ENCODE results near the gene OR5H2. TPM values are rescaled to one million over a fixed set of nuclear protein-coding genes. Genes with fewer than 3 reads are reported as not detected.
A peak's percentile ranks its signal among the peaks of the same experiment; 100 is the strongest.

OR5H2 gene
- total RNA-seq, 4 donors from 2014 or later: not detected

DNA sequence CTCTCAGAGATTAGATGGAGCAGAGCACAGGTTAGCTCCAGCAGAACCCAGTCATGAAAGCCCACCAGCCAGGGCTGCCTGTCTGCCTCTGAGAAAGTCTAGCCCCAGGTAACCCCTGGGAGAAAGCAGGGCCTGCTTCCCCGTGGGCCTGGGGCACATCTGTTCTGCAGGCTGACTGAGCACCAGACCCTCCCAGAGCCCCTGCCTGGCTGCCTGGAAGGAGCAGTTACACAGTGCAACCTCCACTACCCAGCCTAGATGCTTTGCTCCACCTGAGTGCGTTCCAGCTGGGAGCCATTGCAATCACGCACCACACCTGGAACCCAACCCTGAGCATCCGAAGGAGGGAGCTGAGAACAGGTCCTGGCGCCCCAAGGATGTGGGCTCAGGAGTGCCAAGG, 46.6 kb downstream of the OR5H2 start:
- no peak overlapping the region for H3K4me3 ChIP-seq
- no peak for DNase-seq (ENCODE audit: low spot score in 2 of 2)
- no peaks in the 10 kb centered on the region for H3K4me1 ChIP-seq
- no peak overlapping the region for H3K27ac ChIP-seq
- H3K36me3 ChIP-seq: no peaks in the 10 kb centered on the region
- no CpG with 5 or more reads among the region's 5 CpGs for WGBS
- H3K9me3 ChIP-seq: no peaks in the 10 kb centered on the region
- H3K27me3 ChIP-seq: peaks cover 4% of the 10 kb centered on the region
- TF ChIP-seq EP300 (IDR thresholded peaks at IDR 0.05) (no peak), POLR2A (IDR thresholded peaks at IDR 0.05) (no peak), POLR2AphosphoS5 (IDR thresholded peaks at IDR 0.05) (no peak)
- TF ChIP-seq, protein P1, sequence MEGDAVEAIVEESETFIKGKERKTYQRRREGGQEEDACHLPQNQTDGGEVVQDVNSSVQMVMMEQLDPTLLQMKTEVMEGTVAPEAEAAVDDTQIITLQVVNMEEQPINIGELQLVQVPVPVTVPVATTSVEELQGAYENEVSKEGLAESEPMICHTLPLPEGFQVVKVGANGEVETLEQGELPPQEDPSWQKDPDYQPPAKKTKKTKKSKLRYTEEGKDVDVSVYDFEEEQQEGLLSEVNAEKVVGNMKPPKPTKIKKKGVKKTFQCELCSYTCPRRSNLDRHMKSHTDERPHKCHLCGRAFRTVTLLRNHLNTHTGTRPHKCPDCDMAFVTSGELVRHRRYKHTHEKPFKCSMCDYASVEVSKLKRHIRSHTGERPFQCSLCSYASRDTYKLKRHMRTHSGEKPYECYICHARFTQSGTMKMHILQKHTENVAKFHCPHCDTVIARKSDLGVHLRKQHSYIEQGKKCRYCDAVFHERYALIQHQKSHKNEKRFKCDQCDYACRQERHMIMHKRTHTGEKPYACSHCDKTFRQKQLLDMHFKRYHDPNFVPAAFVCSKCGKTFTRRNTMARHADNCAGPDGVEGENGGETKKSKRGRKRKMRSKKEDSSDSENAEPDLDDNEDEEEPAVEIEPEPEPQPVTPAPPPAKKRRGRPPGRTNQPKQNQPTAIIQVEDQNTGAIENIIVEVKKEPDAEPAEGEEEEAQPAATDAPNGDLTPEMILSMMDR (IDR thresholded peaks at IDR 0.05): no peak

DNA sequence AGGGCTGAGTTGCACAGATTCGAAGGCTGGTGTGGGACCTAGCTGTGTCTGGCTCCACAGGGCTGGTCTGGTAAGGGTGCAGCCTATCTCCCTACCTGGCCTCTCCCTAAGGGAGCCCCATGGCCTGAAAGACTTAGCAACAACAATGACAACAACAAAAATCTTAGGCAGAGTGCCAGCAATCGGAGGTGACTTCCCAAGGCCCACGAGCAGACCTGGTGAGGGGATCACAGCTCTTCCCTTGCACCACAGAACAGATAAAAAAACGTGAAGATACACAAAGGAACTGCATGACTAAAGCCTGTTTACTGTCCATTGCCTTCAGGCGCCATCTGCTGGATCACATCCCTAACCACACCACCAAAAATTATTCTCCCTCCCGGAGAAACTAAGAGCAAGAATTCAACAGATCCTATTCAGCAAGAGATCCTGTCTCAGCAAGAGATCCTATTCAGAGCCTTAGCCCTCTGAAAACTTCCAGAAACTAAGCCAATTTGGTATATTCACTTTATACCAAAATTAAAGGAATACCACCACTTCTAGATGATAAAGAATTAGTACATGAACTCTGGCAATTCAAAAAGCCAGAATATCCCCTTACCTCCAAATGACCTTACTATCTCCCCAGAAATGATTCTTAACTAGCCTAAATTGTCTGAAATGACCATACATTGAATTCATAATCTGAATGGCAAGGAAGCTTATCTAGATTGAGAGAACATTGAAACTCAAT, 47.3 kb downstream of the OR5H2 start:
- DNase-seq (ENCODE audit: low spot score in 2 of 2): no peak

DNA sequence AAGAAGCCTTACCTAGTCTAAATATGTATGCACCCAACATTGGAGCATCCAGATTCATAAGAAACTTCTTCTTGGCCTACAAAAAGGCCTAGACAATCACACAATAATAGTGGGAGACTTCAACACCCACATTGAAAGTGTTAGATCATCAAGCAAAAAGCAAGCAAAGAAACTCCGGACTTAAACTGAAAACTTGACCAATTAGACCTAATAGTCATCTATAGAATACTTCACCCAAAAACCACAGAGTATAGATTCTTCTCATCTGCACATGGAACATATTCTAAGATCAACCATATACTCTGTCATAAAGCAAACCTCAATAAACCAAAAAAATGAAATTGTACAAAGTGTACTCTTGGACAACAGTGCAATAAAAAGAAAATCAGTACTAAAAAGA, 49.0 kb downstream of the OR5H2 start:
- Histone ChIP-seq H3K27ac (no peak overlapping the region), H3K9me3 (no peaks in the 10 kb centered on the region), H3K36me3 (no peaks in the 10 kb centered on the region), H3K4me1 (no peaks in the 10 kb centered on the region), H3K4me3 (no peak overlapping the region), H3K27me3 (peaks cover 4% of the 10 kb centered on the region)
- DNase-seq (ENCODE audit: low spot score in 2 of 2): no peak
- TF ChIP-seq EP300 (IDR thresholded peaks at IDR 0.05): no peak
- no peak for TF ChIP-seq POLR2AphosphoS5 (IDR thresholded peaks at IDR 0.05)
- TF ChIP-seq, protein P1 (IDR thresholded peaks at IDR 0.05): no peak
- TF ChIP-seq POLR2A (IDR thresholded peaks at IDR 0.05): no peak
- WGBS: 96% methylated on average over 1 of the region's 1 CpG

More for the DNA sequence above, 47.3 kb downstream of the OR5H2 start:
- no peaks in the 10 kb centered on the region for H3K4me1 ChIP-seq
- no peaks in the 10 kb centered on the region for H3K36me3 ChIP-seq
- no peaks in the 10 kb centered on the region for H3K9me3 ChIP-seq
- peaks cover 4% of the 10 kb centered on the region for H3K27me3 ChIP-seq
- no peak overlapping the region for H3K4me3 ChIP-seq
- no peak for TF ChIP-seq EP300 (IDR thresholded peaks at IDR 0.05)
- TF ChIP-seq, protein P1 (IDR thresholded peaks at IDR 0.05): peak; percentile 19 to 59
- no peak for TF ChIP-seq POLR2A (IDR thresholded peaks at IDR 0.05)
- no peak overlapping the region for H3K27ac ChIP-seq
- 3% methylated on average over 5 of the region's 6 CpGs for whole genome bisulfite sequencing

Other genes with a start within 250 kb of the OR5H2 start
- not detected for gene GABRR3, start 247.2 kb upstream of the OR5H2 start, total RNA-seq
- not detected for gene OR5AC2, start 195.3 kb upstream of the OR5H2 start, total RNA-seq
- gene OR5H1, start 151.8 kb upstream of the OR5H2 start, total RNA-seq: not detected
- gene OR5H14, start 135.0 kb upstream of the OR5H2 start, total RNA-seq: not detected
- not detected for gene OR5H15, start 115.8 kb upstream of the OR5H2 start, total RNA-seq
- not detected for gene OR5H6, start 18.3 kb upstream of the OR5H2 start, total RNA-seq
- gene OR5K4, start 71.3 kb downstream of the OR5H2 start, total RNA-seq: not detected
- gene OR5K3, start 108.2 kb downstream of the OR5H2 start, total RNA-seq: not detected
- gene OR5K1, start 180.7 kb downstream of the OR5H2 start, total RNA-seq: not detected
- not detected for gene OR5K2, start 215.2 kb downstream of the OR5H2 start, total RNA-seq
- gene CLDND1, start 240.4 kb downstream of the OR5H2 start, total RNA-seq: 100 to 1,000 TPM; 137 to 319 (median 159) TPM
- not detected for gene GPR15, start 249.5 kb downstream of the OR5H2 start, total RNA-seq

Measured in suprapubic skin (tissue), 4 donors.